ENCODE data around the gene TTC39A.

TTC39A gene

DNA sequence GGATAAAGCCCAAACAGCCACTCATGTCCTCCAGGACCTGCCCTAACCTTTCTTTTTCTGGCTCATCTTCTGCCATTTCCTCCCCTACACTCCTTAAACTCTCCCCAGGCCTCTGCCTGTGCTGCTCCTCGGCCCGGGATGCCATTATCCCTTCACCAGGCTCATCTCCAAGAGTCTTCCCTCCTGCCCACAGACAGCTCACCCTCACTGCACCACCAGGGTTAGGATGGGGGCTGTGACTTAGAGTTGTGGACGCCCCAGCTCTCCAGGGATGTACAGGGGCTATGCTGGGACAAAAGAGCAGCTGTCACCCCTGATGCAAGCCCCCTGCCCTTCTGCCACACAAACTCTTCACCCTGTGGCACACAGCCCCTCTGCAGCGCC lies 32.0 kb downstream of the TTC39A start:
- no peak for DNase-seq (ENCODE audit: low read depth in 2 of 2, low spot score in 1 of 2)

DNA sequence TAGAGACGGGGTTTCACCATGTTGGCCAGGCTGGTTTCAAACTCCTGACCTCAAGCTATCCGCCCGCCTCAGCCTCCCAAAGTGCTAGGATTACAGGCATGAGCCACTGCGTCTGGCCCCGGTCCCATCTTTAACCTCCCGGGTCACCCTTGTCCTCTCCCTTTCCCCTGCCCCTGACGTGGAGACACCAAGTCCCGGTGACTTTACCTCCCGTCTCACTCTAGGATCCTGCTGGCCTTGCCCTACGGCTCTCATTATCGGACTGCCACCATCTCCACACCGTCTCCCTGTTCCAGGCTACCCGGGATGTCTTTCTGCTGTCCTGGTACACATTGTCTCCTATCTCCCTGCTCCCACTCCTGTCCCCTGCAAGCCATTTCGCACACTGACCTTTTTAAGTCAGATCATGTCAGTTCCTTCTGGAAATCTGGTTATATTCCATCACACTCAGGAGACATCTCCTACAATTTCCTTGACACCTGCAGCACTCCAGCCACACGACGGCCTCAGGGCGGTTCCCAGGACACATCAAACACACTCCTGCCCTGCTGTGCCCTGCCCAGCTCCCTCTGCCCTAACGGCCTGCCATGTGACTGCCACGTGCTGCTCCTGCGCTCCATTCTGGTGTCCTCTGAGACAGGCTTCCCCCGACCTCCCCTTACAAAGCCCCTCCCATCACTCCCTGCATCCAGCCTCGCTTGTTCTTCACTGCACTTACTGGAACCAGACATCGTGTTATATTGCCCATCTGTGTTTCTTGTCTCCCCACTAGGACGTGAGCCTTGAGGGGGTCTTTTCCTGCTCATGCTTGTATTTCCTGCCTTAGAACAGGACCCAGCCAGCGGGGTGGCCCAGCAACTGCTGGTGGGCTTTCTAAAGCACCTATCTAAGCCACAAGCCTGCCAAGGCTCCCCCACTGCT lies 32.7 kb downstream of the TTC39A start:
- DNase-seq (ENCODE audit: low read depth in 2 of 2, low spot score in 1 of 2) = no peak

DNA sequence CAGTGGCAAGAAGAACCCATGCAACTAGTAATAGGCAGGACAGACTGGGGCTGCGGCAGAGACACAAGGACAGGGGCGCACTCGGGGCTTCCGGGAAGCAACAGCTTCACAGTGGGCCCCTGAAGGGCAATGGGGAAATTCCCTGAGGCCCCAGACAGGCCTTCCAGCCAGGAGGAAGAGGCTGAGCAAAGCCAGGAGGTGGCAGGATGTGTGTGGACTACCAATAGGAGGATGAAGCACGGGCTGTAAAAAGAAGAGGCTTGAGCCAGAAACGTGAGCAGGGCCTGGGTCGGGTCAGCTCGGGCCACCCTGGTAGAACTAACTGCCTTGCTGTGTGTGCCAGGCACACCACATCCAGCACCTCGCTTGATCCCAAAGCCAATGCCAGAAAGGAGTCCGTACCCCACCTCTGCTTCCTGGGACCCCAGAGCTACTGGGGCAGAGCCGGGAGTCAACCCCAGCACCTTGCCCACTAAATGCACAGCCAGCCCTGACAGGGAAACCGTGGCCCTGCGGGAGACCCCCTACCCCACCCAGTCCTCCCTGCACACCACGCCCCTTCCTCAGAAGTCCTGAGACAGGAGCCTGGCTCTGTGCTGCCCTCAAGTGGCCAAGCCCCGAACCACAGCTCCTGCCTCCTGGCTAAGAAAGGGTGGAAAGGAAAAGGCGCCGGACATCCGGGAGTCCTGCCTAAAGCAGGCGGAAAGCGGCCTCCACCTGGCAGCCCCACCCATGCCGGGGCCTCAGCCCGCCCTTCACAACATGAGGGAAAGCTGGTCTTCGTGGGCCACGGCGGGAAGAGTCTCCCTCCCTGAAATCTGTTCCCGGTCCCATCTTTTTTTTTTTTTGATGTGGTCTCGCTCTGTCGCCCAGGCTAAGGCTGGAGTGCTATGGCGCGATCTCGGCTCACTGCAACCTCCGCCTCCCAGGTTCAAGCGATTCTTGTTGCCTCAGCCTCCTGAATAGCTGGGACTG lies 33.7 kb downstream of the TTC39A start:
- peak; percentile 21 to 41 for DNase-seq (ENCODE audit: low read depth in 2 of 2, low spot score in 1 of 2)

GRCh38 chr1:51295926-51296325 lies 34.4 kb downstream of the TTC39A start:
- no peak for DNase-seq (ENCODE audit: low read depth in 2 of 2, low spot score in 1 of 2)

- no peak for DNase-seq (ENCODE audit: low read depth in 2 of 2, low spot score in 1 of 2)
These were observed 35.7 kb downstream of the TTC39A start for GRCh38 chr1:51294566-51295184.

DNA sequence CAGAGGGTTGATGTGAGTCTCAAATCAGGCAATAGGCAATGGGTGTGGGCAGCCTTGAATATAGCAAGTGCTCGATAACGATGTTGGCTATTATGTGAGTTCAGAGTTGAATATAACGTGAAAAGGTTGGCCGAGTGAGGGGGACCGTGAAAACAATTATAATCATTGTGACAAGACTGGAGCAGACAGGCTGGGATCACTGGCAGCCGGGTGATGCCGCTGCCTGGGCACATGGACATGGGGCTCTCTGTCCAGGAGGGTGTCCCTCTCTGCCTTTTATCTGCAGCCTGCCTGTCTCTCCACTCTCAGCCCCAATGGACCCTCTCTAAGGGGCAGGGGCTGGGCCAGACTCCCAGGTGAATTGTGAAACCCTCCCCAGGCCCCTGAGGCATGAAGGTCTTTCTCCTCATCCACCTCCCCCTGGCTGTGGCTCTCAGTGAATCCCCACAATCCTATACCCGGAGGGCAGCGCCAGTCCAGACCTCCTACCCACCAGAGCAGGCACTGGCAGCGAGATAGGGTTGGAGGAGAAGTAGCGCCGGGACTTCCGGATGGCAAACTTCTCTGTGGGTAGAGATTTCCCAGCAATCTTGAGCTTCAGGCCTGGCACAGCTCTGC lies 36.4 kb downstream of the TTC39A start:
- no peak for DNase-seq (ENCODE audit: low read depth in 2 of 2, low spot score in 1 of 2)

- no peak for DNase-seq (ENCODE audit: low read depth in 2 of 2, low spot score in 1 of 2)
These were observed 39.9 kb downstream of the TTC39A start for GRCh38 chr1:51290489-51290847.

DNA sequence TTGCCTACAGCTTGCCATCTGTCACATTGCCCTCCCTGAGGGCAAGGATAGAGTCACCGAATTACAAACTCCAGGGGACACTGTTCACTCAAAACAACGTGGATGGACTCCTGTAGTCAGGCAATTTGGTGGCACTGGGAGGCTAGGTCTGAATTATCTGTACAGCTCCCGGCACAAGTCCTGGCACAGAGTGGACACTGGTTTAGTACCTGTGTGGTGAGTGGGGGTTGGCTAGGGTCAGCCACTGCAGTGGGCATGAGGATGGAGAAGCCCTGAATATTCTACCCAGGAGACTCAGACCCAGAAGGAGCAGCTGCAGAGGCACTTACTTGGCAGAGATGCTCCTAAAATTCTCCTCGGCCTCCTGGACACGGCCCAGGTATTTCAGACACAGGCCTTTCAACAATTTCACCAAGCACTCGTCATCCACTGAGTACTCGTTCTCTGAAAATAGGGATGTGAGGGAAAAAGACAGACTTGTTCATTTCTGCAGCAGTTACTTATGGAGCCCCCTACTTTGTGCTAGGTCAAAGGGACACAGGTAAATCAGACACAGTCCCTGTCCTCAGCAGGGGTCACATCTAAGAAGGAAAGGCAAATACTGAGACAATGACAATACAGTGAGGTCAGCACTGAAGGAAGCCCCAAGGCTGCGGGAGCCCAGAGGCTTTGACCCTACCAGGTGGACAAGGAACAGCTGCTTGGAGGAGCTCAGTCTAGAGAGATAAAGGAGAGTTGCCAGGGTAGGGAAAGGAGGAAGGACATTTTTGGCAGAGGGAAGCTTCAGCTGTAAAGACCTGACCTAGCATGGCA lies 40.5 kb downstream of the TTC39A start:
- no peak for DNase-seq (ENCODE audit: low read depth in 2 of 2, low spot score in 1 of 2)

- no peak for DNase-seq (ENCODE audit: low read depth in 2 of 2, low spot score in 1 of 2)
These were observed 41.8 kb downstream of the TTC39A start for GRCh38 chr1:51288578-51288977.

- no peak for DNase-seq (ENCODE audit: low read depth in 2 of 2, low spot score in 1 of 2)
These were observed 42.4 kb downstream of the TTC39A start for GRCh38 chr1:51287966-51288365.

DNA sequence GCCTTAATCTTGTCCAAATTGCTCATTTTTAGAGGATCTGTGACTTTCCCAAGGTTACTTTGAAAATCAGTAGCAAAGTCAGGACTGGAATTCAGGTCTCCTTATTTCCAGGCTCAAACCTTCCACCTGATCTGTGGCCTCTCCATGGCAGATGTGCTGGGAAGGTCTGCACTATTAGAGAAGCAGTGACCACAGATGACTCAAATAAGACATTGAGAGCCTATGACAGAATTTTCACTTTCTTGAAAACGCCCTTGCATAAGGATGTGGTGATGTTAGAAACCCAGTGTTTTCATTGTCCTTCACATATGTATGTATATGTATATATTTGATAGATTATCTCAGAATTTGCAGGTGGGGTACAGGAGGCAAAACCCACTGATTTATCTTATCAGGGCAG lies 45.3 kb downstream of the TTC39A start:
- no peak for DNase-seq (ENCODE audit: low read depth in 2 of 2, low spot score in 1 of 2)

DNA sequence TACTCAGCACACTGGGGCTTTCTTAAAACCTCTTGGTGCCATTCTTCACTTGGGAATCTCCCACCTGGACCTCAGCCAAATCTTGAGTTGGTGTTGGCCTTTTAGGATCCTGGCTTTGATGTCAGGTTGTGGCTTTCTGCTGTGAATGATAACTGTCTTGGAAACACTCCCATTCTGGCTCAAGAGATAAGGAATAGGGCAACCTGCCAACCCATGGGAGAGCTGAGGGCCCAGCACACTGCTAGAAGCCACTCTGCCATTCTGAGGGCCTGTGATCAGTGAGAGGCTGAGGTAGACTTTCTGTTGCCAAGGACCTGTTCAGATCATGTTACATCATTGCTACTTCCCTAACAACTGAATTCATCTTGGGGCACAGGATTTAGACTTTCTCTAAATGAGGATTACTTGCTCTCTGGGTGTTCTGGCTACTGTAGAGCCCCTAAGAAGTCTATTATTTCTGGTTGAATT lies 45.8 kb downstream of the TTC39A start:
- DNase-seq (ENCODE audit: low read depth in 2 of 2, low spot score in 1 of 2) = no peak

GRCh38 chr1:51283979-51284378 lies 46.4 kb downstream of the TTC39A start:
- DNase-seq (ENCODE audit: low read depth in 2 of 2, low spot score in 1 of 2) = no peak

GRCh38 chr1:51282605-51283004 lies 47.8 kb downstream of the TTC39A start:
- DNase-seq (ENCODE audit: low read depth in 2 of 2, low spot score in 1 of 2) = no peak

- no peak for DNase-seq (ENCODE audit: low read depth in 2 of 2, low spot score in 1 of 2)
These were observed 48.6 kb downstream of the TTC39A start for GRCh38 chr1:51281807-51282206.

- DNase-seq (ENCODE audit: low read depth in 2 of 2, low spot score in 1 of 2) = no peak
These were observed 49.9 kb downstream of the TTC39A start for GRCh38 chr1:51280321-51280978.

GRCh38 chr1:51276286-51276685 lies 54.1 kb downstream of the TTC39A start:
- no peak for DNase-seq (ENCODE audit: low read depth in 2 of 2, low spot score in 1 of 2)

GRCh38 chr1:51274676-51275075 lies 55.7 kb downstream of the TTC39A start:
- no peak for DNase-seq (ENCODE audit: low read depth in 2 of 2, low spot score in 1 of 2)

DNA sequence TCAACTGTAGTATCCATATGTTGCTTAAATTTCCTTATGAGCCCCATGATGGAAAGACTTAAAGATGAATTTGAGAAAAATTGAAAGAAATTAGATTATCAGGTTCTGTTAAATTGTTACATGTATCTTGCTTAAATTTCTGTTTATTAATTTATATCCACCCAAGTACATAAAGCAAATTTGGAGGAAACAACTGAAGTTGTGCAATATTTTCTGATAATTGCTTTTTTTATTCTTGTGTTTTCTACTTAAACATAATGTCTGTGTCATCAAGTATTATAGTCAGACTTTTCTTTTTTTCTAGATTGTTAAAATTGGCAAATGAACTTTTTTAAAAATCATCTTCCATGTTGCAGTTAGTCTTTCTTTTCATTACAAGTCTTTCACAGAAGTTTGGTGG lies 57.4 kb downstream of the TTC39A start:
- no peak for DNase-seq (ENCODE audit: low read depth in 2 of 2, low spot score in 1 of 2)

DNA sequence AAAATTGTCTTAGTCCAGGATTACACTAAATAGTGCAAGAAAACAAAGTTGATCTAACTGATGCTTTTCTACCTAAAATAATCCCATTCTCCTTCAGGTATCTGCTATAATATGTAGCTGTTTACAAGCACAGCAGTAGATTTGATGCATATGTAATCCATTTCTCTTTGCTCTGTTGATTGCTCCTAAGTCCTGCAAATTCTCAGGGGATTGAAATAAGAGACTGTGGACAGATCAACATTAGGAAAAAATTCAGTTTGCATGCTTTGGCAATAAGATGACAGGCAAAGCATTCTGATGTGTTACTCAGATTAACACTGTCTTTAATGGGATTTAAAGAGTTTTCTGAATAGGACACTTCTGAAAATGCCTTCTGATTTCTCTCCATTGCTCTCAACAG lies 59.6 kb downstream of the TTC39A start:
- no peak for DNase-seq (ENCODE audit: low read depth in 2 of 2, low spot score in 1 of 2)
